ENCODE data around the gene OR1D5. TPM values are rescaled to one million over a fixed set of nuclear protein-coding genes. Genes with fewer than 3 reads are reported as not detected.
A peak's percentile ranks its signal among the peaks of the same experiment; 100 is the strongest.

The OR1D5 gene
- total RNA-seq, 1 experiment from 2014 or later, result not detected

GRCh38 chr17:3038941-3039340 is 24.5 kb downstream of the OR1D5 start:
- intact Hi-C loops (cut with micrococcal nuclease), result no loop called here
- Histone ChIP-seq H3K4me3 (replicated peaks in 1 of 2; ENCODE audit: low read depth in 1 of 2, low read length in 2 of 2) (no peak overlapping the region), H3K4me2 (ENCODE audit: low read length) (no peak overlapping the region), H3K4me1 (ENCODE audit: control insufficient read depth in 1 of 2, insufficient read depth in 2 of 2, low read length in 2 of 2) (no peaks in the 10 kb centered on the region), H3K27ac (ENCODE audit: low read depth, low read length) (no peak overlapping the region), H4K20me1 (ENCODE audit: insufficient read depth) (no peaks in the 10 kb centered on the region), H3K79me2 (ENCODE audit: insufficient read depth, low read length) (no peaks in the 10 kb centered on the region), H3K9me2 (ENCODE audit: insufficient read depth) (no peaks in the 10 kb centered on the region), H3K9ac (ENCODE audit: low read length) (no peak overlapping the region), H3K27me3 (ENCODE audit: insufficient read depth, low read length) (no peaks in the 10 kb centered on the region), H3K36me3 (ENCODE audit: control insufficient read depth in 1 of 2, insufficient read depth in 2 of 2, low read length in 2 of 2) (no peaks in the 10 kb centered on the region), H2AFZ (ENCODE audit: low read depth, low read length, poor library complexity, severe bottlenecking) (no peak overlapping the region), H3K9me3 (ENCODE audit: control insufficient read depth in 1 of 2, insufficient read depth in 1 of 2, low read depth in 1 of 2, low read length in 2 of 2) (peaks cover 5 to 11% of the 10 kb centered on the region in 2 experiments; a peak in 2 of 4 replicates)
- no TSS peak for BruUV-seq (replicated peaks)
- TF ChIP-seq MAX (IDR thresholded peaks at IDR 0.05) (no peak), SP1 (IDR thresholded peaks at IDR 0.05; ENCODE audit: low read depth) (no peak), CBX3 (IDR thresholded peaks at IDR 0.05; ENCODE audit: low read depth) (no peak), RAD21 (IDR thresholded peaks at IDR 0.05; ENCODE audit: low read depth) (peak; percentile 19; the same call in 1 of the 2 replicates), CEBPB (IDR thresholded peaks at IDR 0.05; ENCODE audit: low read depth) (no peak)
- DNase-seq (ENCODE audit: low read depth, low spot score) (no peak), ATAC-seq (0 out of 2 replicates have a peak, but pooled peaks have one; percentile 26)
- CTCF ChIA-PET, result no interaction called here
- POLR2A ChIA-PET, result no interaction called here
- RAD21 ChIA-PET (ENCODE audit: low non-redundant PET in 1 of 2, low total read pairs in 2 of 2, uncharacterized antibody in 2 of 2, unreplicated experiment in 2 of 2), result no interaction called here

GRCh38 chr17:3037259-3037658 is 26.1 kb downstream of the OR1D5 start:
- ChIA-PET CTCF (no interaction called here), POLR2A (no interaction called here), RAD21 (ENCODE audit: low non-redundant PET in 1 of 2, low total read pairs in 2 of 2, uncharacterized antibody in 2 of 2, unreplicated experiment in 2 of 2) (no interaction called here)
- H3K27ac ChIP-seq (ENCODE audit: low read depth, low read length), result no peak overlapping the region
- H3K4me1 ChIP-seq (ENCODE audit: control insufficient read depth in 1 of 2, insufficient read depth in 2 of 2, low read length in 2 of 2), result no peaks in the 10 kb centered on the region
- no peaks in the 10 kb centered on the region for H3K9me3 ChIP-seq (ENCODE audit: control insufficient read depth in 1 of 2, insufficient read depth in 1 of 2, low read depth in 1 of 2, low read length in 2 of 2)
- no peaks in the 10 kb centered on the region for H3K27me3 ChIP-seq (ENCODE audit: insufficient read depth, low read length)
- DNase-seq (ENCODE audit: low read depth, low spot score) (no peak), ATAC-seq (no peak)
- no peak overlapping the region for H2AFZ ChIP-seq (ENCODE audit: low read depth, low read length, poor library complexity, severe bottlenecking)
- H3K36me3 ChIP-seq (ENCODE audit: control insufficient read depth in 1 of 2, insufficient read depth in 2 of 2, low read length in 2 of 2), result no peaks in the 10 kb centered on the region; a peak in 2 of 4 replicates
- no peaks in the 10 kb centered on the region for H3K79me2 ChIP-seq (ENCODE audit: insufficient read depth, low read length)
- H3K4me2 ChIP-seq (ENCODE audit: low read length), result no peak overlapping the region
- intact Hi-C loops (cut with micrococcal nuclease), result no loop called here
- no peak overlapping the region for H3K4me3 ChIP-seq (replicated peaks in 1 of 2; ENCODE audit: low read depth in 1 of 2, low read length in 2 of 2)
- no peak overlapping the region for H3K9ac ChIP-seq (ENCODE audit: low read length)
- no TSS peak for BruUV-seq (replicated peaks)
- H3K9me2 ChIP-seq (ENCODE audit: insufficient read depth), result no peaks in the 10 kb centered on the region
- H4K20me1 ChIP-seq (ENCODE audit: insufficient read depth), result no peaks in the 10 kb centered on the region
- no peak for TF ChIP-seq POLR2AphosphoS5 (IDR thresholded peaks at IDR 0.05; ENCODE audit: low read depth, low read length)
- TF ChIP-seq ELF1 (IDR thresholded peaks at IDR 0.05; ENCODE audit: borderline replicate concordance, low read depth), result no peak
- TF ChIP-seq RAD21 (IDR thresholded peaks at IDR 0.05; ENCODE audit: low read depth), result no peak
- TF ChIP-seq EGR1 (IDR thresholded peaks at IDR 0.05; ENCODE audit: low read depth), result no peak
- no peak for TF ChIP-seq MAX (IDR thresholded peaks at IDR 0.05)
- no peak for TF ChIP-seq EZH2 (IDR thresholded peaks at IDR 0.05)
- no peak for TF ChIP-seq FOSL1 (IDR thresholded peaks at IDR 0.05; ENCODE audit: low read depth)
- TF ChIP-seq CTCF (IDR thresholded peaks at IDR 0.05 in 2 of 3, conservative IDR thresholded peaks at IDR 0.05 in 1 of 3; ENCODE audit: borderline replicate concordance in 1 of 3, insufficient read depth in 1 of 3, low read depth in 2 of 3, low read length in 2 of 3), result no peak
- no peak for TF ChIP-seq SP1 (IDR thresholded peaks at IDR 0.05; ENCODE audit: low read depth)
- TF ChIP-seq ZBTB33 (IDR thresholded peaks at IDR 0.05; ENCODE audit: extremely low read depth, insufficient replicate concordance, low read length), result no peak
- no peak for TF ChIP-seq JUND (IDR thresholded peaks at IDR 0.05)
